ENCODE results near the gene KCNJ9. TPM values are rescaled to one million over a fixed set of nuclear protein-coding genes. Genes with fewer than 3 reads are reported as not detected.

KCNJ9 gene
- total RNA-seq, 1 experiment from 2014 or later, result 0.09 TPM

GRCh38 chr1:160069460-160070231, 11.7 kb upstream of the KCNJ9 start, which contains the start of gene KCNJ10:
KCNJ10 (minus strand) TSS chr1:160070160; CDS start chr1:160042532, 27,628 bp downstream.
- no peaks in the 10 kb centered on the region for H3K36me3 Mint-ChIP-seq
- CTCF ChIA-PET, result interaction anchor here (0.6 to 29.5 kb wide), 10 partner anchors 8 to 307 kb away, joined by 3 to 978 read pairs (median 6); partner anchors contain the start of gene NHLH1
- POLR2A ChIA-PET, result interaction anchor here (1.3 kb wide), 1 partner anchor 8 kb away, joined by 3 read pairs; no protein-coding TSS in a partner anchor
- H3K4me1 Mint-ChIP-seq, result peaks cover 32% of the 10 kb centered on the region
- H3K4me3 Mint-ChIP-seq, result peak within 1 kb of the TSS; percentile 96
- TF ChIP-seq CTCF (IDR thresholded peaks at IDR 0.05) (no peak), SP1 (CRISPR knock-in tag; conservative IDR thresholded peaks at IDR 0.05) (peak; percentile 19; the same call in 1 of the 2 replicates), KAT7 (CRISPR knock-in tag; IDR thresholded peaks at IDR 0.05; ENCODE audit: borderline replicate concordance) (no peak), ZSCAN18 (CRISPR knock-in tag; IDR thresholded peaks at IDR 0.05) (no peak), ZMAT4 (CRISPR knock-in tag; IDR thresholded peaks at IDR 0.05) (no peak)
- H3K27me3 Mint-ChIP-seq (ENCODE audit: low read depth), result peaks cover 74% of the 10 kb centered on the region
- H3K27ac Mint-ChIP-seq, result peak within 1 kb of the TSS; percentile 50; the same call in 1 of the 2 replicates
- ATAC-seq (no peak), DNase-seq (ENCODE audit: low spot score) (no peak)
- no peaks in the 10 kb centered on the region for H3K9me3 Mint-ChIP-seq

GRCh38 chr1:160070243-160071163, 10.8 kb upstream of the KCNJ9 start:
- ChIA-PET POLR2A (interaction anchor here (1.3 kb wide), 1 partner anchor 9 kb away, joined by 3 read pairs; no protein-coding TSS in a partner anchor), CTCF (interaction anchor here (0.6 to 29.5 kb wide), 10 partner anchors 7 to 306 kb away, joined by 3 to 978 read pairs (median 6); no protein-coding TSS in a partner anchor)
- TF ChIP-seq ZNF317 (CRISPR knock-in tag; IDR thresholded peaks at IDR 0.05; ENCODE audit: borderline replicate concordance, low read depth) (no peak), ZNF121 (CRISPR knock-in tag; IDR thresholded peaks at IDR 0.05) (no peak)
- Mint-ChIP-seq H3K27me3 (ENCODE audit: low read depth) (peaks cover 82% of the 10 kb centered on the region), H3K4me1 (peaks cover 32% of the 10 kb centered on the region), H3K4me3 (peak overlapping the region; percentile 96), H3K36me3 (no peaks in the 10 kb centered on the region), H3K9me3 (no peaks in the 10 kb centered on the region), H3K27ac (peak overlapping the region; percentile 50; the same call in 1 of the 2 replicates)
- DNase-seq (ENCODE audit: low spot score) (peak; percentile 93), ATAC-seq (peak; percentile 94)

GRCh38 chr1:160071289-160071688, 10.0 kb upstream of the KCNJ9 start:
- Mint-ChIP-seq H3K27ac (no peak overlapping the region), H3K4me3 (no peak overlapping the region), H3K36me3 (no peaks in the 10 kb centered on the region), H3K4me1 (peaks cover 32% of the 10 kb centered on the region), H3K9me3 (no peaks in the 10 kb centered on the region), H3K27me3 (ENCODE audit: low read depth) (peaks cover 81% of the 10 kb centered on the region)
- DNase-seq (ENCODE audit: low spot score) (no peak), ATAC-seq (no peak)
- POLR2A ChIA-PET, result interaction anchor here (1.3 kb wide), 1 partner anchor 10 kb away, joined by 3 read pairs; no protein-coding TSS in a partner anchor
- CTCF ChIA-PET, result interaction anchor here (1.1 to 29.5 kb wide), 4 partner anchors 9 to 64 kb away, joined by 4 to 978 read pairs (median 18); no protein-coding TSS in a partner anchor
- no peak for TF ChIP-seq PRRX2 (CRISPR knock-in tag; IDR thresholded peaks at IDR 0.05)
- TF ChIP-seq ZNF416 (CRISPR knock-in tag; IDR thresholded peaks at IDR 0.05), result no peak
- TF ChIP-seq ZBTB21 (CRISPR knock-in tag; IDR thresholded peaks at IDR 0.05; ENCODE audit: borderline replicate concordance), result no peak
- TF ChIP-seq FOXP4 (CRISPR knock-in tag; IDR thresholded peaks at IDR 0.05), result no peak
- TF ChIP-seq ZNF219 (CRISPR knock-in tag; IDR thresholded peaks at IDR 0.05; ENCODE audit: borderline replicate concordance), result no peak
- no peak for TF ChIP-seq E2F4 (CRISPR knock-in tag; IDR thresholded peaks at IDR 0.05; ENCODE audit: borderline replicate concordance, low read depth)
- TF ChIP-seq CREM (CRISPR knock-in tag; IDR thresholded peaks at IDR 0.05), result no peak
- no peak for TF ChIP-seq ESRRA (CRISPR knock-in tag; IDR thresholded peaks at IDR 0.05; ENCODE audit: borderline replicate concordance)
- TF ChIP-seq ERG (CRISPR knock-in tag; IDR thresholded peaks at IDR 0.05), result no peak
